HG02943 (cell line): Measurements from ENCODE around the gene GALT.

Source experiments
- ATAC-seq: cut with Tn5 transposase; IDR thresholded peaks from one replicate; pipeline ENCODE4 v1.9.1; 2021; ENCODE audit warnings: mild to moderate bottlenecking, low read depth, moderate library complexity; ENCODE audit not compliant: unreplicated experiment

The GALT gene

DNA sequence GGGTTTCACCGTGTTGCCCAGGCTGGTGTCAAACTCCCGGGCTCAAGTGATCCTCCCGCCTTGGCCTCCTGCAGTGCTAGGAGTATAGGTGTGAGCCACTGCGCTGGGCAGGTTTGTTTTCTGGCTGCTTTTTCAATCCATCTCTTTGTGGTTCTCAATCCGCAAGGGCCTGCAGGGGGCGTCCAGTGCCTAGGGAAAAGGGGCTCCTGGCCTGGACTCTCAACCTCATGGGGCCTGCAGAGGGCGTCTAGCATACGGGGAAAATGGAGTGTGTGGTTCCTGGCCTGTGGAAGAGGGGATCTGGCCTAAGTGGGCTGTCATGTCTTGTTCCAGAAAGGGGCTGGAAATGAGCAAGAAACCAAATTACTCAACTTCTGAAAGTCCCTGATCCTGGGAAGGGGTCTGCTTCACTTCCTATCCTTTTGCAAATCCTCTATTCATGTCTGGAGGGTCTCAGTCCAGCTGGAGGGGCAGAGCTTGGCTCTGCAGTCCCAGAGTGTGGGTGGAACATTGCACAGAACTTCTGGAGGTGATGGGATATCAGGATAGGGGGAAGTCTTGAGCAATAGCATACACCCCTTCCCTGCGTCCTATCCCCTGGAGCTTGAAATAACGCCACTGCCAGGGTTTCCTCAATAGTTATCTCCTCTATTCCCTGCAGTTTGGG lies 28.7 kb downstream of the GALT start:
- no peak for ATAC-seq

GRCh38 chr9:34675869-34676268 lies 29.4 kb downstream of the GALT start:
- no peak for ATAC-seq

DNA sequence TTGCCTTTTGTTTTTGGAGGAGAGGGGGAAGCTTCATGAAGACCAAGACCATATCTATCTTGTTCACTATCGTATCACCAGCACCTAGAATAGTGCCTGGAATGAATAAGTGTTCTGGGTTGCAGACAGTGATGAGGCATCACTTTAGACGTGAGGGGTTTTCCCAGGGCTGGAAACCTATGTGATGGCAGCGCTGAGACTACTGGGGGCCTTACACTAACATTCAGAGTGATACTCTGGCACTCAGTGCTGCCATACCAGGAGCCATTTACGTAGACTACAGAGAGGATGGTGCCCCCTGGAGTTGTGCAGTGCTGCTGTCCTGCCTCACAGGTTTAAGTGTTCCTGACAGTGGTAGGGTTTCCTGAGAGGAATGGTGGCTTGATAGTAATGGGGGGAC lies 37.7 kb downstream of the GALT start:
- no peak for ATAC-seq

DNA sequence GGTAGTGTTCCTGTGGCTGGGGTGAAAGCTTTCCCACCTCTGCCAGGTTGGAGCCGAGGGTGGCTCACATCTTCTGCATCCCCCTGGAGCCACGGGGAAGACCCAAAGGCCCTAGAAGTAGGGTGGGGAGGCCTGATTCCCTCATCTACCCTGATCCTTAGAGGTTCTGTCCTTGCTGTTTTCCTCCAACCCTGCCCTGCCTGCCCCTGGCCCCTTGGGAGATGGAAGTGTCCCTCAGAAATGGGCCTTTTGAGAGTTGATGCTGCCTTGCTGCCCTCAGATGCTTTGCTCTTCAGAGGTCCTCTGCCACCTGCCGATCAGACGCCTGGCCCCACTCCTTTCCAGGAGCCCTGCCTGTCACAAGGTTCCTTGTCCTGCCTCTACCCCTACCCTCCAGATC lies 38.3 kb downstream of the GALT start:
- no peak for ATAC-seq

- no peak for ATAC-seq
Observed at GRCh38 chr9:34685591-34685990, 39.1 kb downstream of the GALT start.

DNA sequence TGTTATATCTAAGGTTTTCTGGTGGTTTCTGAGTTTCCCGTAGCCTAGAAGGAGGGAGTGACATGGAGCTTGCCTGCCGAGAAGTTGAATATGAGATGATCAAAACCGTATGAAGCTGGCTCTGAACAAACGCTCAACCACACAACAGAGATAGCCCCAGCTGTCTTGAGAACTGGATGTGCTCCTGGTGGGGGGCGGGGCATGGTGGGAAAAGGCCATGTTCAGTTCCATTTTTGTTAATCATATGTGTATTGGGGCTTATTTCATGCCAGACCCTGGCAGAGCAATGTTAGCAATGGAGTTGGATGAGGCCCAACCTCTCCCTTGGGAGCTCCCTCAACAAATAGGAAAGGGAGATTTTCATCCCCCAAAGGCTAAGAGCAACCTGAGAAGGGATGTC lies 39.8 kb downstream of the GALT start:
- no peak for ATAC-seq

DNA sequence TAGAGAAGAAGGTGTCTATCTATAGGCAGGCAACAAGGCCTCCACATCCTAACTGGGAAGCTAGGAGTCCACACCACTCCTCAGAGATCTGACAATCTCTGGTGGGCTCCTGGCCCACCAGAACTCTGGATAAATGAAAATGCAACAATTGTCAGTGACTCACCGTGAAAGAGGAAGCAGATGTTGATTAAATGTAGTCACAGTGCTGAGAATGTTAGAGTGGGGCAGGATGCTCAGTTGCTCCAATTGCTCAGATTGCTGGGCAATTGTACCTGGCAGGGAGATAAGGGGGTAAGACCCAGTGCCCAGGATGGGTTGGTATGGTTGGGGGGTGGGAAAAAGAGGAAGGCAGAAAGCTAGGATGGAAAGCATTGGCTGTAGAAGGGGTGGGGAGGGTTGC lies 40.3 kb downstream of the GALT start:
- no peak for ATAC-seq

- ATAC-seq = no peak
Observed at GRCh38 chr9:34687276-34688030, 41.0 kb downstream of the GALT start.

DNA sequence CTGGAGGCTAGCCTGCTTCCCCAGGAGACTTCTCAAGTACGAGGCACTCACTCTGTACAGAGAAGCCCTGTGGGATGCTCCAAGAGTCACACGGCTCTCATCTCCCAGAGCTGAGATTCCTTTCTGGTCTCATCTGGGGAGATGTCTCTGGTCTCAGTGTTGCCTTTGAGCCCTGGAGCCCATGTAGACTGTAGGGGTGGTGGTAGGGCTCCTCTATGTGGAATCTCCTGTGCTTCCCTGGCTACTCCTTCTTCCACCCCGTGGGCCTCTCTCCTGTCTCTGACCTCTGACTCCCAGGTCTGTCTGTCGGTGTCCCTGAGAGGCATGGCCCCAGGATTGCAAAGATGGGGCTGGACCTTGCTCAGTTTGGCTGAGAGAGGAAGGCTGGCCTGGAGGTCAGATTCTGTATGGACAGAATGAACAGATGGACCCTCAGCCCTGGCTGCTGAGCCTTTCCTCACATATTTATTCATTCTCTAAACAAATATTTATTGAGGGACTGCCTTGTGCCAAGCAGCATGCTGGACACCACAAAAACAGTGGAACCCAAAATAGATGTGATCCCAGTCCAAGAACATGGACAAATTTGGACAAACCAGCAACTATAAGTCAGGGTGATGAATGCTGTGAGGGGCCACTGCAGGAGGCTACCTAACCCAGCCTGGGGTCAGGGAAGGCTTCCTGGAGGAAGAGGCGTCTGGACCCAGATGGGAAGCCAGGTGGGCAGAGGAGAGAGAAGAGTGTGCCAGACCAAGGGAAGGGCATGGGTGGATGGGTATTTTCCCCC lies 42.0 kb downstream of the GALT start:
- ATAC-seq = no peak

- ATAC-seq = no peak
Observed at GRCh38 chr9:34689116-34689470, 42.6 kb downstream of the GALT start.

DNA sequence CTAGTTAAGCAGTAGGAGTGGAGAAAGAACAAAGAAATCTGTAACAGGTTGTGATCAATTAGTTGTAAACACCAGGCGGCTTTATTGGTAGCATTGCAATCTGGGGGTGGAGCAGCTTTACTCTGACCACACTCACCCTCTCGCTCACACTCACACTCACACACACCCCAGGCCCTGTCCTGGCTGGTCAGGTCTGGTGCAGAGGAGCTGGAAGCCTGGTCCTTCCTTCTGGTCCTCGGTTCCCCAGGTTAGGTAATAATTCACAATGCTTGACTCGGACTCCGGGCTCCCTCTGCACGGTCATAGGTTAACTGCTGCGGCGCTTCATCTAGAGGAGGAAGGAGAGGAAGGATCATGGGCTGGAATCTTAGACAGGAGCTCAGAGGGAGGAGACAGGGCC lies 43.0 kb downstream of the GALT start:
- ATAC-seq = no peak

- no peak for ATAC-seq
Observed at GRCh38 chr9:34690983-34691935, 44.8 kb downstream of the GALT start, which contains the start of gene CCL19. CCL19 (minus strand) TSS chr9:34691276; CDS start chr9:34691139, 137 bp downstream.

GRCh38 chr9:34691936-34692315 lies 45.5 kb downstream of the GALT start:
- no peak for ATAC-seq

DNA sequence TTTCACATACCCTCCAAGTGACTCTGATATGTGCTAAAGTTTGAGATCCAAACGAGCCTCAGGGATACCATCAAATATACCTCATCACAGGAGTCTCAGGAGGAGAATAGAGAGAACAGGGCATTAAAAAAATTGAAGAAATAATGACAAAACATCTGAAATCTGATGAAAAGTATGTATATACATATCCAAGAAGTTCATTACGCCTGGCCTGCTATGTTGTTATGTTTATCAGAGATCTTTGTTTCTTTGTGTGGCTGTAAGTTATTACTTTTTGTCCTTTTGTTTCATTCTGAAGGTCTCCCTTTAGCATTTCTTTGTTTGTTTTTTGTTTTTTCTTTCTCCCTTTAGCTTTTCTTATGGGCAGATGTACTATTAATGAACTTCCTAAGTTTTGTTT lies 47.1 kb downstream of the GALT start:
- ATAC-seq = no peak

DNA sequence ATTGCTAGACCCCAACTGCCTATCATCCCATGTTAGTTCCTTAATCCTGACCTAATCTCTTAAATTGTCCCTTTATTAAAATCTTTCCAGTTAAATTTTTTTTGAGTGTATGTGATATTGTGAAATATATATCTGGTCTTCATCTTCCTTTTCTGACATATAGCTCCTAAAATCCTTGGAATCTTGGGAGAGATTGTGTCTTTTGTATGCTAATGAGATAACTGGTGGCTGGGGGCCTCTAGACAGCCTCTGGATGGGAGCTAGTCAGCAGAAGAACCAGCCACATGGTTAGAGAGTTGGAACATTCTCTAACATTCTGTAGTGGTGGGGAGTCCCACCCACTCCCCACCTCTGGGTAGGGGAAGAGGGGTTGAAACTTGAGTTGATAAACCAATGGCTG lies 48.3 kb downstream of the GALT start:
- ATAC-seq = no peak
